GM23338 (cell line): ENCODE measurements around the gene WDR62. TPM values are rescaled to one million over a fixed set of nuclear protein-coding genes. Genes with fewer than 3 reads are reported as not detected.

Source experiments
- ATAC-seq: fragments of 200-7000 bp; cut with Tn5 transposase; 3 replicates; pipeline ENCODE4 v1.9.1; 2020
- DNase-seq: peaks from one replicate; pipeline ENCODE4 v3.0.0-alpha.2; 2015; ENCODE audit warnings: low spot score
- H2AFZ ChIP-seq: fragments of 200-600 bp; sonication (generic); 2 replicates; pipeline ENCODE4 v1.8.0; 2016; ENCODE audit warnings: antibody characterized with exemption, mild to moderate bottlenecking, moderate library complexity
- H3F3A ChIP-seq: fragments of 200-600 bp; sonication (generic); replicated peaks from 2 replicates; pipeline ENCODE4 v1.8.0; 2017; ENCODE audit warnings: antibody characterized with exemption, mixed run types, low read depth
- H3K27ac ChIP-seq: fragments of 200-600 bp; sonication (generic); 2 replicates; pipeline ENCODE4 v1.6.1; 2016; ENCODE audit warnings: low read depth
- H3K27me3 ChIP-seq: fragments of 200-600 bp; sonication (generic); 2 replicates; pipeline ENCODE4 v1.8.0; 2016; ENCODE audit warnings: mild to moderate bottlenecking, mixed run types, moderate library complexity; ENCODE audit not compliant: insufficient read depth
- H3K36me3 ChIP-seq: fragments of 200-600 bp; sonication (generic); 2 replicates; pipeline ENCODE4 v1.8.0; 2016; ENCODE audit warnings: mild to moderate bottlenecking; ENCODE audit not compliant: insufficient read depth
- H3K4me1 ChIP-seq: fragments of 200-600 bp; sonication (generic); 2 replicates; pipeline ENCODE4 v1.8.0; 2016; ENCODE audit warnings: mild to moderate bottlenecking, moderate library complexity; ENCODE audit not compliant: insufficient read depth
- H3K4me2 ChIP-seq: fragments of 200-600 bp; sonication (generic); 2 replicates; pipeline ENCODE4 v1.7.1; 2017; ENCODE audit warnings: mixed run types
- H3K4me3 ChIP-seq: fragments of 200-600 bp; sonication (generic); 2 replicates; pipeline ENCODE4 v1.6.1; 2016; ENCODE audit warnings: mixed run types
- H3K79me2 ChIP-seq: fragments of 200-600 bp; sonication (generic); replicated peaks from 2 replicates; pipeline ENCODE4 v1.8.0; 2017; ENCODE audit warnings: mild to moderate bottlenecking; ENCODE audit not compliant: insufficient read depth
- H3K9me2 ChIP-seq: fragments of 200-600 bp; sonication (generic); 2 replicates; pipeline ENCODE4 v1.8.0; 2017; ENCODE audit not compliant: insufficient read depth
- H4K20me1 ChIP-seq: fragments of 200-600 bp; sonication (generic); replicated peaks from 2 replicates; pipeline ENCODE4 v1.8.0; 2017; ENCODE audit warnings: mild to moderate bottlenecking; ENCODE audit not compliant: insufficient read depth
- H3K27ac Mint-ChIP-seq: 2 replicates; pipeline ENCODE4 v1.8.0; 2020; ENCODE audit warnings: inconsistent platforms, mild to moderate bottlenecking, moderate library complexity, mixed read lengths
- H3K27me3 Mint-ChIP-seq: 3 replicates; pipeline ENCODE4 v1.8.0; 2022; ENCODE audit warnings: low read depth, mild to moderate bottlenecking, moderate library complexity, mixed read lengths, inconsistent platforms; ENCODE audit not compliant: insufficient read depth, poor library complexity
- H3K36me3 Mint-ChIP-seq: 3 replicates; pipeline ENCODE4 v1.8.0; 2021; ENCODE audit warnings: low read depth, mild to moderate bottlenecking, inconsistent platforms, moderate library complexity, mixed read lengths
- H3K4me1 Mint-ChIP-seq: 3 replicates; pipeline ENCODE4 v1.8.0; 2020; ENCODE audit warnings: mild to moderate bottlenecking, inconsistent platforms, mixed read lengths
- H3K4me3 Mint-ChIP-seq: 3 replicates; pipeline ENCODE4 v1.8.0; 2021; ENCODE audit warnings: moderate library complexity, mild to moderate bottlenecking, inconsistent platforms, mixed read lengths
- H3K9me3 Mint-ChIP-seq: 3 replicates; pipeline ENCODE4 v1.8.0; 2020; ENCODE audit warnings: moderate library complexity, mild to moderate bottlenecking, inconsistent platforms, mixed read lengths
- CREB1 ChIP-seq: fragments of 250-450 bp; sonication (Bioruptor Pico); IDR thresholded peaks from 2 replicates; pipeline ENCODE4 v1.5.0; 2020; ENCODE audit warnings: low read depth, mild to moderate bottlenecking, moderate library complexity
- CTCF ChIP-seq, 2 experiments: fragments of 200-600 bp in 1 of 2; sonication (generic) in 1 of 2; conservative IDR thresholded peaks; 2 replicates each; pipeline versions ENCODE4 v1.5.1 to v1.6.1; 2016 to 2017; ENCODE audit warnings: antibody characterized with exemption in 2 of 2, low read depth in 2 of 2, mild to moderate bottlenecking in 2 of 2, moderate library complexity in 1 of 2
- ETS1 ChIP-seq: IDR thresholded peaks from 2 replicates; pipeline ENCODE4 v1.6.1; 2016; ENCODE audit warnings: antibody characterized with exemption
- EZH2 ChIP-seq: fragments of 200-600 bp; sonication (generic); IDR thresholded peaks from one replicate; pipeline ENCODE4 v1.8.0; 2017; ENCODE audit warnings: antibody characterized with exemption, mild to moderate bottlenecking, low read depth; ENCODE audit not compliant: unreplicated experiment
- EZH2phosphoT487 ChIP-seq: fragments of 200-600 bp; sonication (generic); IDR thresholded peaks from one replicate; pipeline ENCODE4 v1.8.1; 2018; ENCODE audit warnings: antibody characterized with exemption; ENCODE audit not compliant: unreplicated experiment
- JUNB ChIP-seq: IDR thresholded peaks from one replicate; pipeline ENCODE4 v1.6.1; 2016; ENCODE audit warnings: antibody characterized with exemption; ENCODE audit not compliant: unreplicated experiment
- NANOG ChIP-seq: IDR thresholded peaks from 2 replicates; pipeline ENCODE4 v1.6.1; 2016; ENCODE audit warnings: antibody characterized with exemption, borderline replicate concordance
- POLR2AphosphoS5 ChIP-seq: IDR thresholded peaks from 2 replicates; pipeline ENCODE4 v1.6.1; 2016; ENCODE audit warnings: antibody characterized with exemption, low read depth
- REST ChIP-seq: IDR thresholded peaks from one replicate; pipeline ENCODE4 v1.6.1; 2018; ENCODE audit warnings: antibody characterized with exemption; ENCODE audit not compliant: unreplicated experiment
- STAT1 ChIP-seq: IDR thresholded peaks from one replicate; pipeline ENCODE4 v1.6.1; 2016; ENCODE audit warnings: antibody characterized with exemption; ENCODE audit not compliant: unreplicated experiment
- ZNF114 ChIP-seq: fragments of 250-450 bp; sonication (Bioruptor Pico); IDR thresholded peaks from 2 replicates; pipeline ENCODE4 v1.5.0; 2020; ENCODE audit warnings: mild to moderate bottlenecking, moderate library complexity
- ZNF331 ChIP-seq: fragments of 250-450 bp; sonication (Bioruptor Pico); IDR thresholded peaks from 2 replicates; pipeline ENCODE4 v1.5.0; 2020; ENCODE audit warnings: low read depth, mild to moderate bottlenecking, moderate library complexity
- ZNF462 ChIP-seq: fragments of 250-450 bp; sonication (Bioruptor Pico); IDR thresholded peaks from 2 replicates; pipeline ENCODE4 v1.5.0; 2020; ENCODE audit warnings: mild to moderate bottlenecking, moderate library complexity
- polyA plus RNA-seq: library from polyadenylated mRNA; unstranded; fragments of >200 nt; fragmentation: Nextera tagmentation; extraction: Ambion mirVana; gene quantifications from 2 replicates; pipeline ENCODE4 v1.2.1, GENCODE V29; 2016
- total RNA-seq: library from RNA; depleted of rRNA; stranded (reverse); fragments of >200 nt; shearing (Covaris generic); gene quantifications from 2 replicates; pipeline ENCODE4 v1.2.3, GENCODE V29; 2014

The WDR62 gene
- total and polyA plus RNA-seq, 2 experiments from 2014 or later = 14.1 to 45.4 TPM

- no peaks in the 10 kb centered on the region for H3K79me2 ChIP-seq
- H3K36me3 ChIP-seq = peaks cover 22% of the 10 kb centered on the region
- no peak overlapping the region for H3K4me2 ChIP-seq
- H3K27me3 ChIP-seq = no peaks in the 10 kb centered on the region
- no peak overlapping the region for H3K4me3 ChIP-seq
- H3F3A ChIP-seq = 0 out of 2 replicates have a peak, but pooled peaks cover 2% of the 10 kb centered on the region
- DNase-seq (no peak), ATAC-seq (no peak)
- Mint-ChIP-seq H3K4me1 (no peaks in the 10 kb centered on the region), H3K36me3 (peaks cover 75% of the 10 kb centered on the region), H3K27ac (no peak overlapping the region), H3K4me3 (no peak overlapping the region), H3K9me3 (no peaks in the 10 kb centered on the region), H3K27me3 (peaks cover 5% of the 10 kb centered on the region)
- no peak overlapping the region for H3K27ac ChIP-seq
- no peaks in the 10 kb centered on the region for H3K4me1 ChIP-seq
- no peaks in the 10 kb centered on the region; the same call in 1 of the 2 replicates for H4K20me1 ChIP-seq
- H2AFZ ChIP-seq = no peak overlapping the region
- no peaks in the 10 kb centered on the region for H3K9me2 ChIP-seq
- TF ChIP-seq ZNF462 (no peak), POLR2AphosphoS5 (no peak), ETS1 (no peak), CREB1 (CRISPR knock-in tag) (no peak), EZH2 (no peak), EZH2phosphoT487 (no peak), NANOG (no peak), ZNF331 (CRISPR knock-in tag) (no peak), STAT1 (no peak), CTCF (conservative IDR thresholded peaks at IDR 0.05; ENCODE audit: low read depth in 2 of 2) (no peak), ZNF114 (CRISPR knock-in tag) (no peak), REST (no peak), JUNB (no peak)
Measured at GRCh38 chr19:36092566-36092965, 37.9 kb downstream of the WDR62 start.
